ENCODE data around the gene NOB1. TPM values are rescaled to one million over a fixed set of nuclear protein-coding genes. Genes with fewer than 3 reads are reported as not detected.

NOB1 gene
- total RNA-seq, 1 donor from 2014 or later, result 19.2 TPM

DNA sequence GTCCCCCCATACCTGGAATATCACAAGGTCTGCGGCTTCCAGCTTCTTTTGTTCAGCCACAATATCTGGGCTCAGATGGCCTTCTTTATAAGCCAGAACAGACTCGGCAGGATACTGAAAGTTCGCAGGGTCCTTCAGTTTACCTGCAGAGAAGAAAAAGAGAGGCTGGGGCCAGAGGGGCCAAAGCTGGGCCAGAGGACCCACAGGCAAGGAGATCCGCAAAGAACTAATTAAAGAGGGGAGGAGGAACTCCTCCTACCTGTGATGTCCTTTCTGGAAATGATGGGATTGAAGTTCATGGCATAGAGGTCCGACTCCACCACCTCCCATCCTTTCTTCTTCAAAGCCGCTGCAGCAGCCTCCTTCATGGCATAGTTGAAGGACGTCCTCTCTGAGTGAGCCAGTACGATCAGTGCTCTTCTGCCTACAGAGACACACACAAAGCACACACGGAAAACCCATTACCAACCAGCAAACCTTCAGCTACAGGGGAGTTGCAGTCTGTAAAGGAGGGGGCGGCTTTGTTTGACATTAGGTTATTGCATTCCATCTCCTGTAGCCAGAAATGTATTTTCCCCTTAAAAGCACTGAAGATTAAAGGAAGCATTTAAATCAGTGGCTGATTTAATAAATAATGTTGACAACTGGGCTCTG lies 36.5 kb downstream of the NOB1 start:
- DNase-seq, result no peak

DNA sequence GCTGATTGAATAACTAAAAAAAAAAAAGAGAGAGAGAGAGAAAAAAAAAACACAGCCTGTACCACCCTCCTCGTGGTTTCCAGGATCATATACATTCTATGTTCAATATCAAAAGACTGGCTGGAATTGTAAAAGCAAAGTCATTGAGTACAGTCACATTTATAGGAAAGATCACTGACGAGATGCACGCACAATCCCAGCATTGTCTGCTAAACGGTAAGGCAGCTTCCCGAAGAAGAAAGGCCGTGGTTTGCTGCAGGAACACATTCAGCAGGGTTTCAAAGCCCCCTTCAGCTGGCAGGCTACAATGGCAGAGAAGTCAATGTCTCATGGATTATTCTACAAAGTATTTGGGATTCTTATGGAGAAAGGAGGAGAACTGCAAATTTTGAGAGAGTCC lies 37.7 kb downstream of the NOB1 start:
- no peak for DNase-seq

DNA sequence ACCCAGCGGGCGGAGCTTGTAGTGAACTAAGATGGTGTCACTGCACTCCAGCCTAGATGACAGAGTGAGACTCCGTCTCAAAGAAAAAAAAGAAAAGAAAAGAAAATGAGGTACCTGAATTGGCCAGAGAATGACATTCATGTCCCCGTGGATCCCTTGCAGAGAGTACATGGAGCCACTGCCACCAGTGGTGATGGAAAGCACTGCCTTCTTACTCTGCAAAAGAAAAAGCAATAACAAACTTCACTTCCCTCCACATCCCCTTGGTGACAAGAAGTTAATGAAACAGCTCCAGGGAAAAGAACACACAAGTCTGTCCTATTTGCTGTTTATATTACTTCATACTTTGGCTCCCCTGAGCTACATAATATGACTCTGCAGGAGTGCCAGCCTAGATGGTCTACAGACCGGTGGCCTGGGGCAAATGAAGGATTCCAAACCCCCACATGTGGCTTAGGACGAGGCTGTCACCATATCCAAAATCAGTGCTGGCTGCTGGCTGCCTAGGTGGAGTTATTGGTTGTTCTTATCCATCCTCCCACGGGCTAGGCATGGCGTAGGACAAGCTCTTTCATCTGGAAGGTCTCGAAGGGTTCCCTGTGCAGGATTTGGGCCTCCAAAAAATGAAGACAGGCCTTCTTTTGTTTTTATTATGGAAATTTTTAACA lies 41.7 kb downstream of the NOB1 start:
- no peak for DNase-seq

DNA sequence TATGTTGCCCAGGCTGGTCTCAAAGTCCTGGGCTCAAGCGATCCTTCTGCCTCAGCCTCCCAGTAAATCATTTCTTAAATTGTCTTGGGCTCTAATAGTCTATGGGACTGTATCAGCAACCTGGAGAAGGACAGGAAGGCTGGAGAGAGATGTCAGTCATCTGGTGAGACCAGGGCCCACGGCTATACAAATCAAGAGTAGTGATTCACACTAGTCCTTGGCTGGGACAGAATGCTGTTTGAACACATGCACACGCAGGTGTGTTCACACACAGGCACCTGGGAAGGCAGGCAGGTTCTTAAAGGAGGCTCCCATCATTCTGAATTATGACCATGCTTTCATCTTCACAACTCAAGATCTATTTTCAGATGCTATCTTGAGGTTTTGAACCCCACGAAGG lies 42.4 kb downstream of the NOB1 start:
- no peak for DNase-seq

DNA sequence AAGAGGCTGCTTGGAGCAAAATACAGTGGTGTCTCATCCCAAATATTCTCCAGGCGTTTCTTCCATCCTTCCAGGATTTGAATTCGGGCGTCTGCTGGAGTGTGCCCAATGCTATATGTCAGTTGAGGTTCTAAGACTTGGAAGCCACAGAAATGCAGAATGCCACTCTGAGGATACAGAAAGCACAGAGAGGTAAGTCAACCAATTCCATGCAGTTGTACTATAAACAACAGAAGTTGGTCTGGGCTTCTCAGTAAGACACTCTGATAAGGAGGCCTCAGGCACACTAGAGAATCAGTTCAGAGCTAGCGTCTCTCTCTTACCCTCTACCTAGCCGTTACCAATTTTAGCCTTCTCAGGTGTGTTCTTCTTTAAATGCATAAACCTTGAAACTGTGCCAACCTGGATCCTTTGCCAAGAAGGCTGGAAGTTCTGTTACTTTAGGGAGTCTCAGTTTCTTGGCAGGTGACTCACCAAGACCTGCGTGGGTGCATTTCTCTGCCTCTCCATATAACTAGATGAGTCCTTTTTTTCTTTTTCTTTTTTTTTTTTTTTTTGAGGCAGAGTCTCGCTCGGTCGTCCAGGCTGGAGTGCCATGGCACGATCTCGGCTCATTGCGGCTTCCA lies 43.5 kb downstream of the NOB1 start:
- DNase-seq, result peak; percentile 40

DNA sequence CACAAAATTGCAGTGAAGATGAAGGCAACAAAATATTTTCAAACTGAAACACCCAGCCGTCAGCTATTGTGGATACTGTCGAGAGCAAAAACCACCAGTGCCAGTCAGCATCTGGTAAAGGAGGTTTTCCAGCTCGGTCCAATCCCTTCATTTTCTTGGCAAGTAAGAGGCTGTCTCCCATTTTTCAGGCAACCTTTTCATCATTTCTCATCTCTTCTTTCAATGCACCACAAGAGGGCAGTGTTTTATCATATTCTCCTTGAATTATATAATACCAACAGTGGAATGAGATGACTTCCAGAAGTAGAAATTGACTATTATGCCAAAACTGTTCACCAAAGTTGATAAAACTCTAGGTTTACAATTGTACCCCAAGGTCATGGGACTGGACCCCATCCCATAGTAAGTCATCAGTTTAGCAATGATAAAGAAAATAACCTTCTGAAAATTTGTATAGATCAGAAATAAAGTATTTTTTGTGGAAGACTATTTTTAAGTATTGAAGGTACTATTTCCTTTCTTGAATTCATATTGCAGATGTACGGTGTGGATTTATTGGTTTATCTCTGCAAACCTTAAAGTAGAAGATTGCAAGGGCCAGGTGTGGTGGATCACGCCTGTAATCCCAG lies 45.2 kb downstream of the NOB1 start:
- DNase-seq, result peak; percentile 88

DNA sequence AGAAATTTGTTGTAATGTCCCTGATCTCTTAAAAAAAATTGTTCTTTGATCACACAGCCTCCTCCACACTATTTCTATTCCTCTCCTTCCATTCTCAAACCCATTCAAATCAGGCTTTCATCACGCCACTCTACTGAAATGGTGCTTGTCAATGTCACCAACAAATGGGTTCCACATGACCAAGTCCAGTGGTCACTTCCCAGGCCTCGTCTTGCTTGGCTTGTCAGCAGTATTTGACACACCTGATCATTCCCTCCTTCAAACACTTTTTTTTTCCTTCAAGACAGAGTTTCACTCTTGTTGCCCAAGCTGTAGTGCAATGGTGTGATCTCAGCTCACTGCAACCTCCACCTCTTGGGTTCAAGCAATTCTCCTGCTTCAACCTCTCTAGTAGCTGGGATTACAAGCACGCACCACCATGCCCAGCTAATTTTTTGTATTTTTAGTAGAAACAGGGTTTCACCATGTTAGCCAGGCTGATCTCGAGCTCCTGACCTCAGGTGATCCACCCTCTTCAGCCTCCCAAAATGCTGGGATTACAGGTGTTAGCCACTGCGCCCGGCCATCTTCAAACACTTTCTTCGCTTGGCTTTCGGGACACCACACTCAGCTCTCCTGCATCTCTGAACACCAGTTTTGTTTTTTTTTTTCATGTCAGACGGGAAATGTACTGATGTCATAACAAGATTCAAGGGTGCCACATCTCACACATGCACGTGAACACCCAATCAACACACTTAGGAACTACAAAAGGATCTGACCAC lies 46.6 kb downstream of the NOB1 start:
- no peak for DNase-seq

DNA sequence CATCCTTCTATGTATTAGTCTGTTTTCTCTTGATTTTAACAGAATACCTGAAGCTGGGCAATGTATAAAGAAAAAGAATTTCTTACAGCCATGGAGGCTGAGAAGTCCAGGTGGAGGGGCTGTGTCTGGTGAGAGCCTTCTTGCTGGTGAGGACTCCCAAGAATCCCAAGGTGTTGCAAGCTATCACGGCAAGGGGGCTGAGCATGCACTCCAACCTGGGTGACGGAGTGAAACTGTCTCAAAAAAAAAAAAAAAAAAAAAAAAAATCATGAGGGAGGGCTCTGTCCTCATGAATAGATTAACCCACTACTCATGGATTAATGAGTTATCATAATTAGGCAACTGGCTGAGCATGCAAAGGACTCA lies 47.8 kb downstream of the NOB1 start:
- DNase-seq, result no peak

DNA sequence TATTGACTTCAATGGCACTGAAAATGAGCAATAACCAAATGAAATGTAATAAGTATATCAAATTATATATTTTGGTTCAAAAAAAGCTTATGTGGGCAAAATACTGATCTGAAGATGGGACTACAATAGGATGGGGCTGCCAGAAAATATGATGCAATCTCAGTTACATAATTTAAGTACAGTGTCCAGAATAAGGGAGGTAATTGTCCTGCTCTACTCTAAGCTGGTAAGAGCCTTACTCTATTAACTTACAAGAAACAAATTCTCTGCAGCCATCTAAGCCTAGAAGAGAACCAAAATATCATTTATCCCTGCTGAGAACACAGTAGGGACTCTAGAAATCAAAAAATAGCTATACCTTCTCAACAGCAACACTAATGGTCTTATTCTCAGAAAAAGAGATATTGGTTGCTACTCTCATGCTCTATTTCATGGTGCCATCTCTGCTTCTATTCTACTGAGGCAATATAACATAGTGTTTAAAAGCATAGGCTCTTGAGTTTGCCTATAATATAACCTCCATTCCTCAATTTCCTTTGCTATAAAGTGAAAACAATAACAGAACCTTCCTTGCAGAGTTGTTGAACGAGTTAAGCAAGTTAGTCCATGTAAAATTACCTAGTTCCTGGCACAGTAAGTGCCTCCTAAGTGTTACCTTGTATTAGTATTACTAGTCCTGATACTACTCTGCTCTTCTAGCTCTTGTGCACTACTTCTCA lies 48.3 kb downstream of the NOB1 start:
- DNase-seq, result no peak

DNA sequence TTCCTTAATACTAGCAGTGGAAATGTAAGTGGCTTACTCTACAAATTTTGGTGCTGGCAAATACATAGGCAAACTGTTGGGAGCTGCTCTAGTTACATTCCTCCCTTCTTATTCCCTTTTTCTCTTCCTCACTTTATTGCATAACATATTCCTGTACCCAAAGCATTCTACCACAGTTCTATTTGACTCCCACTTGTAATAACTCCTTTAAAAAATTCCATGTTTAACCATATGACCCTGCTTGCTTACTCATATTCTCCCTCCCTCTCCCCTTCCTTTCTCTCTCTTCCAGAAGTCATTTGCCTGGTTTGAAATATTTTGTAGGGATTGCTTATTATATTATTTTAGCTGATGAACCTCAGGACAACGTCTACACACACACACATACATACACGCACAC lies 51.1 kb downstream of the NOB1 start:
- no peak for DNase-seq

DNA sequence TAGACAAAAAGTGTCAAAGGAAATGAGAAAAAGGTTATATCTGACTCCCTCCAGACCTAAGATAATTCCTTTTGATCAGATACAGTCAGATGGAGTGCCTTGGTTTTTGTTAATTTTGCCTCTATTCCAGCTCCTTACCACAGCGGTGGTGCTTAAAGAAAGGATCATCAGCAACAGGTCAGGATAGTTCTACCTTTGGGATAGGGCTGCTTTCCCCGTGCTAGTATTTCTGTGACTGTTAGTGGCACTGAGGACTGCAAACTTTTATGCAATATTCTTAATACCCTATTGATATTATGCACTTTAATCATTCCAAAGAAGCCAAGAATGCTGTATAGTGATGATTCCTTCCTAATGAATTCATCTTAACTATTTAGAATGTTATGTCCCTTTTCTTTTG lies 52.9 kb downstream of the NOB1 start:
- no peak for DNase-seq

DNA sequence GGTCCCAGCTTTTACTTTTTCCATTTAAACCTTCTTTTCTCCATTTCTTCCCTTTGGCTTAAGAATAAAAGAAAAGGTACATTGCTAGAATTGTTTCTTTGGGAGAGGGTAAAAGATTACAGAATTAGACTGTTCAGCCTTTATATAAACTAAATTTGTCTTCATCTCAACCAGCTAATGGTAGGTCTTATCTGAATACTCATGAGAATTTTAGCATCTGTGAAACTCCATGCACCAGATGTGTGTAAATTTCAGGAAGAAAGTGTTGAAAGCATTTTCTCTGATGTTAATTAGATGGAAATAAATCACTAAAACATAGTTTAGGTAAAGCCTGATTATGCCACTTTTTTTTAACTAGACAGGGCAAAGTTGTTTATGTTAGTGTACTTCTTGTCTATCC lies 53.3 kb downstream of the NOB1 start:
- DNase-seq, result no peak

DNA sequence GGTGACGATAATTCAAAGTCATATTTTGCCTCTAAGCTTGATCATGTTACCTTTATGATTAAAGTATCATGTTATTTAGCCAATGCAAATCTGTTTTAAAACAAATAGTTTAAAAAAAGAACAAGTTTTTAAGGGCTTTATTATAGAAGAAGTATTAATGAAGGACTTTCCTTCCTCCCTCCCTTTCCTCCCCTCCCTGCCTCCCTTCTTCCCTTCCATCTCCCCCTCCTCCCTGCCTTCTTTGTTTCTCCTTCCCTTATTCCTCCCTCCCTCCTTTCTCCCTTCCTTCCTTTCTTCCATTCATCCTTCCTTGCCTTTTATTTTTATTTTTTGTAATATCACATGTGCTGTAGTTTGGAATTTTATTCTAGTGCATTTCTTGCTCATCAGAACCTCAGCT lies 54.8 kb downstream of the NOB1 start:
- no peak for DNase-seq

DNA sequence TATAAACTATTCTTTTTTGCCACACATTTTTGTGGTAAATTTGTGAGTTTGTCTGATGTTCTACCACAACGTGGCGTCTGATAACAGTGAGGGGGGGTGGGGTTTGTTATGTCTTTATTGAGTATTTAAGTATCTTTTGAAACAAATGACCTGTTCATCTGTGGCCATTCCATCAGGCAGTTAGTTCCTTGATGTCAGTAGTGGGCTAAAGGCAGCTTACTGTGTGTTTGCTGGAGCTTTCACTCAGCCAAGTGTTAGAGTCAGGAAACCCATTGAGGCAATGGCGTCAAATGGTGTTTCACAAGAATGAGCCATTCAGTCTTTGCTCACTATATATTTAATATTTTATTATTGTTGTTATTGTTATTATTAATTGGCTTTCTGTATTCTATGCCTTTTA lies 56.3 kb downstream of the NOB1 start:
- DNase-seq, result no peak

DNA sequence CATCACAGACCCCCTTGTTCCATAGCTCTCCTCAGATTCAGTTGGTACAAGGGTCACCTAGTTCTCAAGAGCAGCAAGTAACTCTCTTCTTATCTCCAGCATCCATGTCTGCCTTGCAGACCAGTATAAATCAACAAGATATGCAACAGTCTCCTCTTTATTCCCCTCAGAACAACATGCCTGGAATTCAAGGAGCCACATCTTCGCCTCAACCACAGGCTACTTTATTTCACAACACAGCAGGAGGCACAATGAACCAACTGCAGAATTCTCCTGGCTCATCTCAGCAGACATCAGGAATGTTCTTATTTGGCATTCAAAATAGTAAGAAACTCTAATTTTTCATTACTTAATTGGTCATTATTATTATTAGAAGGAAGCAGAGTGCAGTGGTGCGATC lies 60.8 kb downstream of the NOB1 start:
- no peak for DNase-seq

DNA sequence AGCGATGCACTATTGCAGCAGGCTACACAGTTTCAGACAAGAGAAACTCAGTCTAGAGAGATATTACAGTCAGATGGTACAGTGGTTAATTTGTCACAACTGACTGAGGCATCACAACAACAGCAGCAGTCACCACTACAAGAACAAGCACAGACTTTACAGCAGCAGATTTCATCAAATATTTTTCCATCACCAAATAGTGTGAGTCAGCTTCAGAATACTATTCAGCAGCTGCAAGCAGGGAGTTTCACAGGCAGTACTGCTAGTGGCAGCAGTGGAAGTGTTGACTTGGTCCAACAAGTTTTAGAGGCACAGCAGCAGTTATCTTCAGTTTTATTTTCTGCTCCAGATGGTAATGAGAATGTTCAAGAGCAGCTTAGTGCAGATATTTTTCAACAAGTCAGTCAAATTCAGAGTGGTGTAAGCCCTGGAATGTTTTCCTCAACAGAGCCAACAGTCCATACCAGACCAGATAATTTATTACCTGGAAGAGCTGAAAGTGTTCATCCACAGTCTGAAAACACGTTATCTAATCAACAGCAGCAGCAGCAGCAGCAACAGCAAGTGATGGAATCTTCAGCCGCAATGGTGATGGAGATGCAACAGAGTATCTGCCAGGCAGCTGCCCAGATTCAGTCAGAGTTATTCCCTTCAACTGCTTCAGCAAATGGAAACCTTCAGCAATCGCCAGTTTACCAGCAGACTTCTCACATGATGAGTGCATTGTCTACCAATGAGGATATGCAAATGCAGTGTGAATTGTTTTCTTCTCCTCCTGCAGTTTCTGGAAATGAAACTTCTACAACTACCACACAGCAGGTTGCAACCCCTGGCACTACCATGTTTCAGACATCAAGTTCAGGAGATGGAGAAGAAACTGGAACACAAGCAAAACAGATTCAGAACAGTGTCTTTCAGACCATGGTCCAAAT lies 62.5 kb downstream of the NOB1 start:
- DNase-seq, result no peak

All from tongue (tissue), 2 donors.